ENCODE results near the gene ALPK1. TPM values are rescaled to one million over a fixed set of nuclear protein-coding genes. Genes with fewer than 3 reads are reported as not detected.

The ALPK1 gene
- total and polyA plus RNA-seq, 2 of the 8 experiments (the other 6 are each of a cell fraction or from before 2014, with no cell fraction given) = 0.08 to 0.43 TPM

DNA sequence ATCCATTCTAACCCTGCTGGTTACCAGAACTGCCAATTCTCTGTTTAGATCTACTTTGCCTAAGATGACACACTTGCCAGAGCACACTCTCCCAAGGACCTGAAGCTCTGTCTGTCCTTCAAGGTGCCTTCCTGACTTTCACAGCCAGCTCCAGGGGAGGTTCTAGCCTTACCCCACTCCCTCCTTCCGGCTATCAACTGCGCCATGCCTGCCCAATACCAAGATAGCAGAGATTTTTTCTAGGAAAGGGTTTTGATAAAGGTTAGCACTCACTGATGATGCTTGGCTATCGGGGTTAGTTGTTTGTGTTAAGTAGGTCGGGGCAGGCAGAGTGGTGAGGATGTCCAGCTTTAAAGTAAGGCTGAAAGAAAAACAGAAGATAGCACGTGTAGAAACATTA is 14.3 kb downstream of the ALPK1 start:
- Histone ChIP-seq H3K27me3 (replicated peaks in 1 of 4; ENCODE audit: control insufficient read depth in 3 of 4, extremely low read depth in 1 of 4, insufficient read depth in 3 of 4, low read length in 3 of 4) (no peaks in the 10 kb centered on the region), H3K9ac (replicated peaks in 1 of 4; ENCODE audit: extremely low read depth in 1 of 4, low read depth in 3 of 4, low read length in 3 of 4) (no peak overlapping the region), H2BK15ac (ENCODE audit: low read length) (no peak overlapping the region), H3K79me2 (ENCODE audit: control insufficient read depth in 1 of 2, insufficient read depth in 2 of 2, low read length in 2 of 2) (no peaks in the 10 kb centered on the region), H2AK5ac (ENCODE audit: low read depth, low read length) (no peak overlapping the region), H3K14ac (ENCODE audit: insufficient read length) (no peak overlapping the region), H3K4me3 (ENCODE audit: extremely low read depth in 1 of 4, insufficient read depth in 2 of 4, low read depth in 3 of 4, low read length in 4 of 4) (no peak overlapping the region), H2BK5ac (ENCODE audit: low read depth, low read length) (no peak overlapping the region), H4K8ac (ENCODE audit: extremely low read depth, insufficient read depth, low read length) (no peak overlapping the region), H3K27ac (ENCODE audit: low read depth, low read length) (no peak overlapping the region), H3K4ac (replicated peaks; ENCODE audit: insufficient read length, low read depth, low read length) (no peak overlapping the region), H3K9me3 (ENCODE audit: insufficient read depth in 2 of 2, low read depth in 1 of 2, low read length in 1 of 2) (no peaks in the 10 kb centered on the region), H3K4me1 (replicated peaks in 1 of 4; ENCODE audit: control insufficient read depth in 3 of 4, insufficient read depth in 4 of 4, low read length in 3 of 4) (peaks cover 0 to 9% (median 2%) of the 10 kb centered on the region in 4 experiments; a peak in 4 of 7 replicates), H3K23ac (ENCODE audit: insufficient read length) (no peak overlapping the region), H3K79me1 (ENCODE audit: low read depth, low read length) (no peaks in the 10 kb centered on the region), H3K56ac (replicated peaks; ENCODE audit: insufficient read length, low read depth, low read length) (no peak overlapping the region), H2BK12ac (ENCODE audit: low read depth, low read length) (no peak overlapping the region), H2BK120ac (replicated peaks; ENCODE audit: low read depth, low read length) (no peak overlapping the region), H4K5ac (ENCODE audit: insufficient read length, low read depth, low read length) (no peak overlapping the region), H2BK20ac (ENCODE audit: low read length) (no peak overlapping the region), H2AFZ (ENCODE audit: low read length) (no peak overlapping the region), H3K18ac (ENCODE audit: extremely low read depth, low read length) (no peak overlapping the region), H3K36me3 (ENCODE audit: control insufficient read depth in 2 of 4, insufficient read depth in 4 of 4, low read length in 3 of 4) (no peaks in the 10 kb centered on the region), H3K23me2 (ENCODE audit: low read depth, low read length) (no peaks in the 10 kb centered on the region), H3K4me2 (ENCODE audit: insufficient read depth in 1 of 2, low read depth in 2 of 2, low read length in 2 of 2) (no peak overlapping the region), H4K91ac (replicated peaks; ENCODE audit: insufficient read length, low read length) (no peak overlapping the region), H4K20me1 (replicated peaks in 1 of 2; ENCODE audit: control insufficient read depth in 1 of 2, insufficient read depth in 2 of 2, low read length in 2 of 2) (no peaks in the 10 kb centered on the region)
- FAIRE-seq (no peak), DNase-seq (ENCODE audit: low read depth in 1 of 2, low spot score in 2 of 2) (no peak)
- CTCF ChIA-PET (ENCODE audit: partially characterized antibody) = interaction anchor here (0.7 to 5.1 kb wide), 11 partner anchors 9 to 212 kb away, joined by 3 to 22 read pairs (median 4); partner anchors contain the start of genes AP1AR and TIFA
- 89% methylated on average over 5 of the region's 5 CpGs; no CpG with 5 or more reads in 1 of the 2 experiments for WGBS, 2 experiments (ENCODE audit: extremely low coverage in 1 of 2, insufficient coverage in 1 of 2, insufficient read length in 1 of 2, insufficient replicate concordance in 2 of 2, low coverage in 1 of 2, low lambda C conversion rate in 2 of 2, missing lambda C conversion rate in 1 of 2)
- POLR2A ChIA-PET (ENCODE audit: partially characterized antibody) = no interaction called here
- no peak for TF ChIP-seq NRF1 (IDR thresholded peaks at IDR 0.05; ENCODE audit: low read depth, low read length)
- TF ChIP-seq SRF (IDR thresholded peaks at IDR 0.05; ENCODE audit: low read depth, low read length) = no peak
- TF ChIP-seq, protein P1, sequence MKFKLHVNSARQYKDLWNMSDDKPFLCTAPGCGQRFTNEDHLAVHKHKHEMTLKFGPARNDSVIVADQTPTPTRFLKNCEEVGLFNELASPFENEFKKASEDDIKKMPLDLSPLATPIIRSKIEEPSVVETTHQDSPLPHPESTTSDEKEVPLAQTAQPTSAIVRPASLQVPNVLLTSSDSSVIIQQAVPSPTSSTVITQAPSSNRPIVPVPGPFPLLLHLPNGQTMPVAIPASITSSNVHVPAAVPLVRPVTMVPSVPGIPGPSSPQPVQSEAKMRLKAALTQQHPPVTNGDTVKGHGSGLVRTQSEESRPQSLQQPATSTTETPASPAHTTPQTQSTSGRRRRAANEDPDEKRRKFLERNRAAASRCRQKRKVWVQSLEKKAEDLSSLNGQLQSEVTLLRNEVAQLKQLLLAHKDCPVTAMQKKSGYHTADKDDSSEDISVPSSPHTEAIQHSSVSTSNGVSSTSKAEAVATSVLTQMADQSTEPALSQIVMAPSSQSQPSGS (IDR thresholded peaks at IDR 0.05; ENCODE audit: low read length) = no peak
- TF ChIP-seq EGR1 (IDR thresholded peaks at IDR 0.05; ENCODE audit: borderline replicate concordance, low read depth, low read length) = no peak
- TF ChIP-seq POLR2A (IDR thresholded peaks at IDR 0.05; ENCODE audit: control extremely low read depth in 1 of 2, low read depth in 2 of 2, low read length in 2 of 2) = no peak
- TF ChIP-seq KDM1A (IDR thresholded peaks at IDR 0.05; ENCODE audit: borderline replicate concordance, low read length) = no peak
- TF ChIP-seq BRCA1 (IDR thresholded peaks at IDR 0.05; ENCODE audit: low read depth, low read length) = no peak
